ENCODE measurements around the gene SCAPER.
"Not testable (repeated sequence)": the region's sequence is repeated elsewhere in the genome, so short reads cannot be mapped to it uniquely, and the experiment has no call there.

GRCh38 chr15:76692546-76692945 lies 212.6 kb downstream of the SCAPER start:
- not testable (repeated sequence) for TF ChIP-seq CTCF, POLR2AphosphoS5, POLR2A (IDR thresholded peaks at IDR 0.05)

Measured in upper lobe of left lung (tissue), 4 donors.